ENCODE results near the gene ORAI2. TPM values are rescaled to one million over a fixed set of nuclear protein-coding genes. Genes with fewer than 3 reads are reported as not detected.

The ORAI2 gene
- total and polyA plus RNA-seq, 2 of the 13 experiments (the other 11 are each of a cell fraction or from before 2014, with no cell fraction given), result 3.0 to 6.0 TPM

GRCh38 chr7:102395873-102396709 is 37.3 kb upstream of the ORAI2 start, which contains the start of gene PRKRIP1 (continued):
- TF ChIP-seq RBM22 (optimal IDR thresholded peaks at IDR 0.05; ENCODE audit: low read length) (peak; percentile 99), ZNF576 (CRISPR knock-in tag; IDR thresholded peaks at IDR 0.05) (0 out of 2 replicates have a peak, but pooled peaks have one; percentile 64), MXD3 (CRISPR knock-in tag; IDR thresholded peaks at IDR 0.05) (no peak), HOXA7 (CRISPR knock-in tag; IDR thresholded peaks at IDR 0.05) (no peak), FOXA3 (CRISPR knock-in tag; IDR thresholded peaks at IDR 0.05) (0 out of 2 replicates have a peak, but pooled peaks have one; percentile 18), PTBP1 (IDR thresholded peaks at IDR 0.05; ENCODE audit: low read depth, low read length, poor library complexity, severe bottlenecking) (no peak), AGO1 (IDR thresholded peaks at IDR 0.05; ENCODE audit: low read depth, low read length, poor library complexity, severe bottlenecking) (peak; percentile 98), NFE2L2 (IDR thresholded peaks at IDR 0.05; ENCODE audit: low read length) (no peak), NR2F2 (IDR thresholded peaks at IDR 0.05; ENCODE audit: borderline replicate concordance, low read depth) (no peak), SP4 (CRISPR knock-in tag; IDR thresholded peaks at IDR 0.05) (peak; percentile 30; the same call in 1 of the 2 replicates), ZFP36L2 (CRISPR knock-in tag; IDR thresholded peaks at IDR 0.05) (no peak), SUZ12 (IDR thresholded peaks at IDR 0.05; ENCODE audit: low read depth, low read length) (no peak), ZNF737 (CRISPR knock-in tag; IDR thresholded peaks at IDR 0.05; ENCODE audit: borderline replicate concordance) (0 out of 2 replicates have a peak, but pooled peaks have one; percentile 28), ZBTB37 (CRISPR knock-in tag; IDR thresholded peaks at IDR 0.05) (no peak), ZNF543 (CRISPR knock-in tag; IDR thresholded peaks at IDR 0.05) (0 out of 2 replicates have a peak, but pooled peaks have one; percentile 61), IKZF4 (CRISPR knock-in tag; IDR thresholded peaks at IDR 0.05; ENCODE audit: borderline replicate concordance, low read depth, not compliant biosample characterization) (peak; percentile 70), ZNF407 (CRISPR knock-in tag; IDR thresholded peaks at IDR 0.05; ENCODE audit: not compliant biosample characterization) (no peak), PRPF4 (IDR thresholded peaks at IDR 0.05; ENCODE audit: low read depth, low read length, poor library complexity, severe bottlenecking) (no peak)

Measured in HepG2 (cell line).